ENCODE measurements around the gene PURB. TPM values are rescaled to one million over a fixed set of nuclear protein-coding genes. Genes with fewer than 3 reads are reported as not detected.

Gene PURB
- total and polyA plus RNA-seq, 9 of the 15 experiments (the other 6 are each of a cell fraction or from before 2014, with no cell fraction given): 1.6 to 14.1 (median 8.8) TPM

GRCh38 chr7:44921607-44922350 is 36.4 kb upstream of the PURB start (continued):
- TF ChIP-seq CTCFL (IDR thresholded peaks at IDR 0.05; ENCODE audit: borderline replicate concordance, insufficient read depth, low read depth, low read length, poor library complexity, severe bottlenecking) (peak; percentile 55), ESRRB (CRISPR knock-in tag; IDR thresholded peaks at IDR 0.05; ENCODE audit: borderline replicate concordance) (no peak), TAF7 (tag; IDR thresholded peaks at IDR 0.05) (no peak), CSDE1 (IDR thresholded peaks at IDR 0.05) (no peak), SREBF1 (IDR thresholded peaks at IDR 0.05; ENCODE audit: borderline replicate concordance, low read depth, low read length) (no peak), SP2 (IDR thresholded peaks at IDR 0.05; ENCODE audit: extremely low read depth, low read depth, low read length, poor library complexity, severe bottlenecking) (no peak), E2F6 (IDR thresholded peaks at IDR 0.05; ENCODE audit: borderline replicate concordance in 1 of 2, extremely low read depth in 1 of 2, insufficient read depth in 1 of 2, insufficient read length in 1 of 2, low read depth in 1 of 2, low read length in 1 of 2, poor library complexity in 1 of 2, severe bottlenecking in 1 of 2) (peak in 1 of 2 experiments; percentile 51)
- TF ChIP-seq, protein P1, sequence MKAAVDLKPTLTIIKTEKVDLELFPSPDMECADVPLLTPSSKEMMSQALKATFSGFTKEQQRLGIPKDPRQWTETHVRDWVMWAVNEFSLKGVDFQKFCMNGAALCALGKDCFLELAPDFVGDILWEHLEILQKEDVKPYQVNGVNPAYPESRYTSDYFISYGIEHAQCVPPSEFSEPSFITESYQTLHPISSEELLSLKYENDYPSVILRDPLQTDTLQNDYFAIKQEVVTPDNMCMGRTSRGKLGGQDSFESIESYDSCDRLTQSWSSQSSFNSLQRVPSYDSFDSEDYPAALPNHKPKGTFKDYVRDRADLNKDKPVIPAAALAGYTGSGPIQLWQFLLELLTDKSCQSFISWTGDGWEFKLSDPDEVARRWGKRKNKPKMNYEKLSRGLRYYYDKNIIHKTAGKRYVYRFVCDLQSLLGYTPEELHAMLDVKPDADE (conservative IDR thresholded peaks at IDR 0.05; ENCODE audit: control insufficient read depth, low read depth, low read length): 0 out of 2 replicates have a peak, but pooled peaks have one; percentile 43
- TF ChIP-seq, protein P2, sequence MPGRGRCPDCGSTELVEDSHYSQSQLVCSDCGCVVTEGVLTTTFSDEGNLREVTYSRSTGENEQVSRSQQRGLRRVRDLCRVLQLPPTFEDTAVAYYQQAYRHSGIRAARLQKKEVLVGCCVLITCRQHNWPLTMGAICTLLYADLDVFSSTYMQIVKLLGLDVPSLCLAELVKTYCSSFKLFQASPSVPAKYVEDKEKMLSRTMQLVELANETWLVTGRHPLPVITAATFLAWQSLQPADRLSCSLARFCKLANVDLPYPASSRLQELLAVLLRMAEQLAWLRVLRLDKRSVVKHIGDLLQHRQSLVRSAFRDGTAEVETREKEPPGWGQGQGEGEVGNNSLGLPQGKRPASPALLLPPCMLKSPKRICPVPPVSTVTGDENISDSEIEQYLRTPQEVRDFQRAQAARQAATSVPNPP (IDR thresholded peaks at IDR 0.05; ENCODE audit: borderline replicate concordance, insufficient read depth, insufficient read length): no peak
- TF ChIP-seq, protein P3, sequence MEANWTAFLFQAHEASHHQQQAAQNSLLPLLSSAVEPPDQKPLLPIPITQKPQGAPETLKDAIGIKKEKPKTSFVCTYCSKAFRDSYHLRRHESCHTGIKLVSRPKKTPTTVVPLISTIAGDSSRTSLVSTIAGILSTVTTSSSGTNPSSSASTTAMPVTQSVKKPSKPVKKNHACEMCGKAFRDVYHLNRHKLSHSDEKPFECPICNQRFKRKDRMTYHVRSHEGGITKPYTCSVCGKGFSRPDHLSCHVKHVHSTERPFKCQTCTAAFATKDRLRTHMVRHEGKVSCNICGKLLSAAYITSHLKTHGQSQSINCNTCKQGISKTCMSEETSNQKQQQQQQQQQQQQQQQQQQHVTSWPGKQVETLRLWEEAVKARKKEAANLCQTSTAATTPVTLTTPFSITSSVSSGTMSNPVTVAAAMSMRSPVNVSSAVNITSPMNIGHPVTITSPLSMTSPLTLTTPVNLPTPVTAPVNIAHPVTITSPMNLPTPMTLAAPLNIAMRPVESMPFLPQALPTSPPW (CRISPR knock-in tag; IDR thresholded peaks at IDR 0.05): peak; percentile 56; the same call in 1 of the 2 replicates
- TF ChIP-seq, protein P4, sequence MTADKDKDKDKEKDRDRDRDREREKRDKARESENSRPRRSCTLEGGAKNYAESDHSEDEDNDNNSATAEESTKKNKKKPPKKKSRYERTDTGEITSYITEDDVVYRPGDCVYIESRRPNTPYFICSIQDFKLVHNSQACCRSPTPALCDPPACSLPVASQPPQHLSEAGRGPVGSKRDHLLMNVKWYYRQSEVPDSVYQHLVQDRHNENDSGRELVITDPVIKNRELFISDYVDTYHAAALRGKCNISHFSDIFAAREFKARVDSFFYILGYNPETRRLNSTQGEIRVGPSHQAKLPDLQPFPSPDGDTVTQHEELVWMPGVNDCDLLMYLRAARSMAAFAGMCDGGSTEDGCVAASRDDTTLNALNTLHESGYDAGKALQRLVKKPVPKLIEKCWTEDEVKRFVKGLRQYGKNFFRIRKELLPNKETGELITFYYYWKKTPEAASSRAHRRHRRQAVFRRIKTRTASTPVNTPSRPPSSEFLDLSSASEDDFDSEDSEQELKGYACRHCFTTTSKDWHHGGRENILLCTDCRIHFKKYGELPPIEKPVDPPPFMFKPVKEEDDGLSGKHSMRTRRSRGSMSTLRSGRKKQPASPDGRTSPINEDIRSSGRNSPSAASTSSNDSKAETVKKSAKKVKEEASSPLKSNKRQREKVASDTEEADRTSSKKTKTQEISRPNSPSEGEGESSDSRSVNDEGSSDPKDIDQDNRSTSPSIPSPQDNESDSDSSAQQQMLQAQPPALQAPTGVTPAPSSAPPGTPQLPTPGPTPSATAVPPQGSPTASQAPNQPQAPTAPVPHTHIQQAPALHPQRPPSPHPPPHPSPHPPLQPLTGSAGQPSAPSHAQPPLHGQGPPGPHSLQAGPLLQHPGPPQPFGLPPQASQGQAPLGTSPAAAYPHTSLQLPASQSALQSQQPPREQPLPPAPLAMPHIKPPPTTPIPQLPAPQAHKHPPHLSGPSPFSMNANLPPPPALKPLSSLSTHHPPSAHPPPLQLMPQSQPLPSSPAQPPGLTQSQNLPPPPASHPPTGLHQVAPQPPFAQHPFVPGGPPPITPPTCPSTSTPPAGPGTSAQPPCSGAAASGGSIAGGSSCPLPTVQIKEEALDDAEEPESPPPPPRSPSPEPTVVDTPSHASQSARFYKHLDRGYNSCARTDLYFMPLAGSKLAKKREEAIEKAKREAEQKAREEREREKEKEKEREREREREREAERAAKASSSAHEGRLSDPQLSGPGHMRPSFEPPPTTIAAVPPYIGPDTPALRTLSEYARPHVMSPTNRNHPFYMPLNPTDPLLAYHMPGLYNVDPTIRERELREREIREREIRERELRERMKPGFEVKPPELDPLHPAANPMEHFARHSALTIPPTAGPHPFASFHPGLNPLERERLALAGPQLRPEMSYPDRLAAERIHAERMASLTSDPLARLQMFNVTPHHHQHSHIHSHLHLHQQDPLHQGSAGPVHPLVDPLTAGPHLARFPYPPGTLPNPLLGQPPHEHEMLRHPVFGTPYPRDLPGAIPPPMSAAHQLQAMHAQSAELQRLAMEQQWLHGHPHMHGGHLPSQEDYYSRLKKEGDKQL (CRISPR knock-in tag; IDR thresholded peaks at IDR 0.05; ENCODE audit: borderline replicate concordance): no peak

Measured in K562 (cell line).